ENCODE data around the gene B3GAT3.
A peak's percentile ranks its signal among the peaks of the same experiment; 100 is the strongest.
"Not testable (repeated sequence)": the region's sequence is repeated elsewhere in the genome, so short reads cannot be mapped to it uniquely, and the experiment has no call there.

The B3GAT3 gene

GRCh38 chr11:62603776-62604299 is 17.9 kb downstream of the B3GAT3 start:
- DNase-seq (ENCODE audit: low read depth): no peak

DNA sequence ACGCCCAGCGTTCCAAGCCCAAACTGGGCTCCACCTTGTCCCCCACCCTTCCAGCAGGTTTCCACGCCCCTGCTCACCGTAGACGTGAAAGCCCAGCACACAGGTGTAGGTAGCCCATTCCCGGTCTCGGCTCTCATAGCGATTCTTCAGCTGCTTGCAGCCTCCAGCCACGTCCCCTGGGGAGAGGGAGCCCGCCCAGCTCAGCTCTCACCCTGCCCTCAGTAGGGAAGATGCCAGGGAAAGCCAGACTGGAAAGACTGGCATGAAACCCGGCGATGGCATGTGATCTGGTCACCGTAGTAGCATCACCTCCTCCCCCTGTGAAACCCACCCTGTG is 18.7 kb downstream of the B3GAT3 start:
- DNase-seq (ENCODE audit: low read depth): no peak

DNA sequence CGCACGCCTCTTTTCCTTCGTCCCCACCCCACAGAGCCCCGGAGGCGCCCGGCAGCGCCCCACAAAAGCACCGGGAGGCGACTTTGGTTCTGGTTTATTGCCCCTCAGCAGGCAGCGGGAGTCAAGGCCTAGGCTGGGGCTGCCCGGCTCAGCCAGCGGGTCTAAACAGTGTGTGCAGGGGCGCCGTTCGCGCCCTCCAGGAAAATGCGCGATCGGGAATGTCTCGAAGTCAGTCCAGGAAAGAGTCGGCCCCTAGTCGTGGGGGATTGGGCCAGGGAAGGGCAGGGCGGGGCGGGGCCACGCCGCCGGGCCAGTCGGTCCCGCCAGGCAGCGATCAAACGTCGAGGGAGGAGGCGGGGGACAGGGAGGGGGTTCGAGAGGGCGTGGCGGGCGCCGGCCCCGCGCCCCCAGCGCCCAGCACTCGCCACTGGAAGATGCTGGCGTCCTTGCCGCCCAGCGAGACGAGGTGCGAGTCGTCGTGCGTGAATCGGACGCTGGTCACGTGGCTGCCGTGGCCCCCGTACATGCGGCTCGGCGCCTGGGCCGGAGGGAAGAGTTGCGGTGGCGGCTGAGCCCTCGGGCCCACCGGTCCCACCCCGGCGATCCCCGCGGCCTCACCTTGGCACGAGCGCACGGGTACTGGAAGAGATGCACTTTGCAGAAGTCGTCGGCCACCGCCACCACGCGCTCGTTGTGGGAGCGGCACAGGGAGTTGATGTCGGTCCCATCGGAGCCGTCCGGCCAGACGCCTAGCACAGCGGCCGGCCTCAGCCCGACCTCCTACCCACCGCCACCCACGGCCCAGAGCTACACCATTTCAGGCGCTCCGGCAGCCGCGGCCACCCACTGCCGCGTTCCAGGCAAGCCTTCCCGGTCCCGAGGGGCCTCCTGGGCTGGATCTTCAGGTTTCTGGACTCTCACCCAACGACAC is 19.4 kb downstream of the B3GAT3 start:
- no peak for DNase-seq (ENCODE audit: low read depth)

GRCh38 chr11:62601372-62602140 is 20.2 kb downstream of the B3GAT3 start, which contains the start of gene MTA2:
TSS of gene MTA2 (minus strand) at chr11:62601865. CDS start at chr11:62601450, 415 bp downstream.
- peak; percentile 95 for DNase-seq (ENCODE audit: low read depth)

GRCh38 chr11:62601122-62601371 is 20.7 kb downstream of the B3GAT3 start:
- no peak for DNase-seq (ENCODE audit: low read depth)

GRCh38 chr11:62600367-62601121 is 21.2 kb downstream of the B3GAT3 start:
- no peak for DNase-seq (ENCODE audit: low read depth)

GRCh38 chr11:62599901-62600300 is 21.9 kb downstream of the B3GAT3 start:
- DNase-seq (ENCODE audit: low read depth): no peak

DNA sequence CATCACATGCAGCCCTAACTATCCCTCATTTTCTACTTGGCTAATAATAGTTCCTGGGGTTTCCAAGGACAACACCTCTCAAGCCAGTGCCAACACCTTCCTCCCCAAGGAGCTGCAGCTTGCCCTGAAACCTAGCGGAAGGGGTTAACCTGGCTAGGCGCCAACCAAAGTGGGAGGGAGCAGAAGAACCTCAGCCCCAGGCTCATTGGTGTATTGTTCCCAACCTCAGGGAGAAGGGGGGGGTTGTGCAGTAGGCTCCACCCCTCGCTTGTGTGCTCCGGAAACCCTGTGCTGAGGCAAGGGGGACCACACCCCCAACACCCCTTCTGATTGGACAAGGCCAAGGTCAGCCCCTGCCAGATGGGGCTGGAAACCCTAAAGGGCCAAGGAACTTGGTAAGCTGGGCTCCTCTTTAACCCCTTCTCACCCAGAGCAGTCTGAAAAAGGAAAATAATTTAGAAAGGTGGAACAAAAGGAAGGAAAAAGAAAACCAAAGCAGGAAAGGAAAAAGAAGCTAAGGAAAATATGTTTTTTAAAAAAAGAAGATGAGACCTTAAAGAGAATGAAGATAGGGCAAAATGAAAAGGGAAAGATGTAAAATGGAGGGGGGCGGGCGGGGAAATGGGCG is 22.6 kb downstream of the B3GAT3 start:
- DNase-seq (ENCODE audit: low read depth): peak; percentile 95

DNA sequence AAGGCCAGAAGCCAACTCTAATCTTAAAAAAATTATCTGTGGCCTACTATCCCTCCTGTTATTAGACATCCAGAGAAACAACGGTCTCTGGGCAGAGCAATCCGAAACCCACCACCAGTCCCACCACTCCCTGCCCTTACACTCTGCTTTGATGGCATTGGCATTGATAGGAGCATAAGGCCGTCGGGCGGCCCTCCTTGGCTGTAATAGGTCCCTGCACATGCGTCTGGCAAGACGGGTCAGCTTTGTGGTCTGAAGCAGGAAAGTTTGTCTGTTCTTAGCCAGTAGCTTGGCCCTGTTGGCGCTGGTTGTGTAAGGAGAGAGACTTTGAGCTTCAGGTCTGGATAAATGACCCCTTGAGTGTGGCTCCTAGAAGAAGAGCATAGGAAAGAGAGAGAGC is 26.7 kb downstream of the B3GAT3 start:
- no peak for DNase-seq (ENCODE audit: low read depth)

GRCh38 chr11:62593434-62594044 is 28.2 kb downstream of the B3GAT3 start:
- peak; percentile 55 for DNase-seq (ENCODE audit: low read depth)

DNA sequence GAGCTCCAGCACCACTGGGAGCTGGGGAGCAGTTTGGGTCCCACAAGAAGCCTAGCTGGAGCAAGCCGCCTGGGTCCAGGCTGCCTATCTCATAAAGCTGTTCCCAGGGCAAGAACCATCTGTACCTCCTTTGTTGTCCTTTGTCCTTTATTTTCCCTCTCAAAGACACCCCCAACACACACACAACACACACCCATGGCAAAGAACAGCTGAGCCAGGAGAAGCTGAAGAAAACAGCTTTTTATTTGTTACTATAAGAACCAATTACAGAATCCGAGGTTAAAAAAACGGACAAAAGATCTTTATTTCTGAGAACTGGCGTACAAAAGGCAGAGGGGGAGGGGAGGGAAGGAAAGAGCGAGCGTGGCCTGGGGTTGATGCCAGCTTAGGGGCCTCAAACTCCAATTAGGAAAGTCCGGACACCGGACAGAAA is 28.8 kb downstream of the B3GAT3 start:
- DNase-seq (ENCODE audit: low read depth): no peak

- no peak for DNase-seq (ENCODE audit: low read depth)
Observed at GRCh38 chr11:62592146-62592815, 29.5 kb downstream of the B3GAT3 start.

DNA sequence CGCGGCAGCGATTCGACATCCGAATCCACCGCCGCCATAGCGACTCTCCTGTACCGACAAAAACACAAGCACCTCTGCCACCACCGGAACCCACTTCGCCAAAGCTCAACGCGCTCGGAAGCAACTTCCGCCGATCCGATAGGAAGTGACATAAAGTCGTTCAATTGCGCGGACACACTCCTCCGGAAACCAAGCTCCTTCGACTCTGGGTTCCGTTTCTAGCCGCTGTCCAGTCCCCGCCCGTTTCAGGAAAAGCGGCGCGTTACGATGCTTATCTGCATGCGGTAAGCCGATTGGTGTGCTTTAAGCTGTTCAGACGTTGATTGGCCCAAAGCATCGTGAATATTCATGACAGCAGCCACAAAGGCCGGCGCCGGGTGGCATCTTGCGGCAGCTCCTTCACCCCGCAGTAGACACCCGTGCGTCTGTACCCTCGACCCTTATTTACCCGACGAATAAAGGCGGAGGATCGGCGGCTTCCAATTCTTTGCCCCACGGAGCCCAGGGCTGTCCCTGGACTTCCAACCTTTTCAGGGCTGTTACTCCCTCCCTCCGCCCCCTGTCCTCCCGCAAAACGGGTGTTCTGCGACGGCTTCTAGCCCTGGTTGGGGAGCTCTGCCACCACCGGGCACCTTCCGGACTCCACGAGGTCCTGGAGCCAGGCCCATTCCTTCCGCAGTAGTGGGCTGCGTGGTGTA is 30.2 kb downstream of the B3GAT3 start, which contains the start of gene TUT1:
TUT1 (minus strand) TSS at position 76 of the 698 bp plus-strand sequence; CDS start at position 38, 38 bp downstream.
- peak; percentile 98 for DNase-seq (ENCODE audit: low read depth)

GRCh38 chr11:62588966-62589637 is 32.7 kb downstream of the B3GAT3 start:
- DNase-seq (ENCODE audit: low read depth): no peak

DNA sequence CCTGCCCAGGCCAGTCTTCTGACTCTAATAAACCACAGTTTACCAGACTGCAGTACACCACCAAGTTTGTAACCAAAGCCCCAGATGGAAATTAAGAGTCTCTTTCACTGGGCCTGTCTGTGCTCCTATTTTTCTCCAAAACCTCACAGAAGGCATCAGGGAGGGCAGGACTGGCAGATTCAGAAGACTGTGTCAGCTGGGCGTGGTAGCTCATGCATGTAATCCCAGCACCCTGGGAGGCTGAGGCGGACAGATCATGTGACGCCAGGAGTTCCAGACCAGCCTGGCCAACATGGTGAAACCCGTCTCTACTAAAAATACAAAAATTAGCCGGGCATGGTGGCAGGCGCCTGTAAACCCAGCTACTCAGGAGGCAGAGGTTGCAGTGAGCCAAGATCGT is 36.4 kb downstream of the B3GAT3 start:
- DNase-seq (ENCODE audit: low read depth): not testable (repeated sequence)

- not testable (repeated sequence) for DNase-seq (ENCODE audit: low read depth)
Observed at GRCh38 chr11:62581735-62582134, 40.1 kb downstream of the B3GAT3 start.

GRCh38 chr11:62580959-62581715 is 40.6 kb downstream of the B3GAT3 start:
- no peak for DNase-seq (ENCODE audit: low read depth)

GRCh38 chr11:62579252-62579651 is 42.5 kb downstream of the B3GAT3 start:
- DNase-seq (ENCODE audit: low read depth): no peak

GRCh38 chr11:62578541-62578940 is 43.2 kb downstream of the B3GAT3 start:
- no peak for DNase-seq (ENCODE audit: low read depth)

All from GM04504 (cell line).